ENCODE results near the gene MTM1.

MTM1 gene

GRCh38 chrX:150575419-150575814, 7.0 kb downstream of the MTM1 start:
- Histone ChIP-seq H3K36me3 (ENCODE audit: control insufficient read depth in 2 of 2, insufficient read depth in 1 of 2, low read length in 2 of 2) (no peaks in the 10 kb centered on the region), H3K4me1 (ENCODE audit: control insufficient read depth, insufficient read depth, low read length) (peaks cover 9% of the 10 kb centered on the region), H3K27ac (ENCODE audit: extremely low read depth, low read depth, low read length) (no peak overlapping the region), H3K9me3 (ENCODE audit: control insufficient read depth, insufficient read depth, low read depth, low read length) (no peaks in the 10 kb centered on the region), H3K4me3 (ENCODE audit: low read depth, low read length) (no peak overlapping the region)
- ChIA-PET POLR2A (no interaction called here), CTCF (no interaction called here)
- TF ChIP-seq ZBTB48 (tag by site-specific recombination; IDR thresholded peaks at IDR 0.05) (peak; percentile 51; the same call in 1 of the 2 replicates), ZNF692 (tag by site-specific recombination; IDR thresholded peaks at IDR 0.05) (peak; percentile 84), PRDM6 (tag by site-specific recombination; IDR thresholded peaks at IDR 0.05) (peak; percentile 67), ZNF560 (tag by site-specific recombination; IDR thresholded peaks at IDR 0.05; ENCODE audit: borderline replicate concordance) (no peak), ZNF132 (tag by site-specific recombination; IDR thresholded peaks at IDR 0.05; ENCODE audit: borderline replicate concordance) (no peak), ZNF600 (tag by site-specific recombination; IDR thresholded peaks at IDR 0.05) (0 out of 2 replicates have a peak, but pooled peaks have one; percentile 15), ZNF76 (tag by site-specific recombination; IDR thresholded peaks at IDR 0.05; ENCODE audit: borderline replicate concordance, low read depth) (no peak), ZBTB20 (tag by site-specific recombination; IDR thresholded peaks at IDR 0.05) (0 out of 2 replicates have a peak, but pooled peaks have one; percentile 24), ZFP69B (tag by site-specific recombination; IDR thresholded peaks at IDR 0.05) (peak; percentile 57; the same call in 1 of the 2 replicates), PRDM10 (tag by site-specific recombination; IDR thresholded peaks at IDR 0.05) (peak; percentile 51)

- Histone ChIP-seq H3K4me3 (ENCODE audit: low read depth, low read length) (no peak overlapping the region), H3K27ac (ENCODE audit: extremely low read depth, low read depth, low read length) (no peak overlapping the region), H3K36me3 (ENCODE audit: control insufficient read depth in 2 of 2, insufficient read depth in 1 of 2, low read length in 2 of 2) (no peaks in the 10 kb centered on the region), H3K4me1 (ENCODE audit: control insufficient read depth, insufficient read depth, low read length) (peaks cover 9% of the 10 kb centered on the region), H3K9me3 (ENCODE audit: control insufficient read depth, insufficient read depth, low read depth, low read length) (no peaks in the 10 kb centered on the region)
- TF ChIP-seq SCRT1 (tag by site-specific recombination; IDR thresholded peaks at IDR 0.05; ENCODE audit: borderline replicate concordance) = no peak
- TF ChIP-seq KLF16 (tag by site-specific recombination; IDR thresholded peaks at IDR 0.05) = no peak
- no peak for TF ChIP-seq ZNF19 (tag by site-specific recombination; IDR thresholded peaks at IDR 0.05; ENCODE audit: low read depth)
- ChIA-PET CTCF (no interaction called here), POLR2A (no interaction called here)
Observed at GRCh38 chrX:150577174-150577573, 8.8 kb downstream of the MTM1 start.

GRCh38 chrX:150581093-150581775, 12.8 kb downstream of the MTM1 start:
- H3K36me3 ChIP-seq (ENCODE audit: control insufficient read depth in 2 of 2, insufficient read depth in 1 of 2, low read length in 2 of 2) = no peaks in the 10 kb centered on the region
- H3K4me1 ChIP-seq (ENCODE audit: control insufficient read depth, insufficient read depth, low read length) = no peaks in the 10 kb centered on the region
- H3K4me3 ChIP-seq (ENCODE audit: low read depth, low read length) = no peak overlapping the region
- no peaks in the 10 kb centered on the region for H3K9me3 ChIP-seq (ENCODE audit: control insufficient read depth, insufficient read depth, low read depth, low read length)
- POLR2A ChIA-PET = no interaction called here
- no peak overlapping the region for H3K27ac ChIP-seq (ENCODE audit: extremely low read depth, low read depth, low read length)
- CTCF ChIA-PET = interaction anchor here (0.6 to 1.3 kb wide), 3 partner anchors 11 to 115 kb away, joined by 3 to 4 read pairs (median 3); no protein-coding TSS in a partner anchor
- TF ChIP-seq ZNF548 (tag by site-specific recombination; IDR thresholded peaks at IDR 0.05) (no peak), ZNF280D (tag by site-specific recombination; IDR thresholded peaks at IDR 0.05) (no peak), ZNF768 (tag by site-specific recombination; IDR thresholded peaks at IDR 0.05) (no peak), ZNF580 (tag by site-specific recombination; IDR thresholded peaks at IDR 0.05) (no peak), ZNF18 (tag by site-specific recombination; IDR thresholded peaks at IDR 0.05) (no peak), WT1 (tag by site-specific recombination; IDR thresholded peaks at IDR 0.05) (no peak)
